D721Med (cell line): ENCODE data around the gene C18orf32.

ENCODE experiments used
- DNase-seq: peaks from one replicate; pipeline ENCODE4 v3.0.0; 2011; ENCODE audit warnings: low spot score; ENCODE audit not compliant: insufficient read length
- FAIRE-seq: peaks from 2 replicates; lab custom pipeline; 2011; peaks lifted over from hg19 to GRCh38; lab: Jason Lieb, UNC
- CTCF ChIP-seq: IDR thresholded peaks from 2 replicates; pipeline ENCODE4 v1.5.1; 2012; ENCODE audit warnings: mild to moderate bottlenecking, control low read depth; ENCODE audit not compliant: insufficient read depth; ENCODE audit errors: missing control alignments

Gene C18orf32

GRCh38 chr18:49499046-49499637 is 12.1 kb upstream of the C18orf32 start:
- no peak for FAIRE-seq
- TF ChIP-seq CTCF = no peak
- DNase-seq = no peak

- DNase-seq (no peak), FAIRE-seq (no peak)
- no peak for TF ChIP-seq CTCF
Measured at GRCh38 chr18:49495480-49495879, 8.4 kb upstream of the C18orf32 start.

- no peak for TF ChIP-seq CTCF
- DNase-seq (no peak), FAIRE-seq (no peak)
Measured at GRCh38 chr18:49495076-49495475, 8.0 kb upstream of the C18orf32 start.

- no peak for FAIRE-seq
- TF ChIP-seq CTCF = no peak
- no peak for DNase-seq
Measured at GRCh38 chr18:49494660-49495059, 7.6 kb upstream of the C18orf32 start.

- TF ChIP-seq CTCF = no peak
- DNase-seq = no peak
- FAIRE-seq = no peak
Measured at GRCh38 chr18:49492694-49493033, 5.6 kb upstream of the C18orf32 start.

- DNase-seq (peak; percentile 94), FAIRE-seq (peak; percentile 95)
- no peak for TF ChIP-seq CTCF
Measured at GRCh38 chr18:49491857-49492693, 5.0 kb upstream of the C18orf32 start, which contains the start of gene RPL17. Gene RPL17, minus strand, starts transcription at chr18:49492465.

- DNase-seq (no peak), FAIRE-seq (no peak)
- no peak for TF ChIP-seq CTCF
Measured at GRCh38 chr18:49491534-49491856, 4.5 kb upstream of the C18orf32 start.
